Hematopoietic multipotent progenitor cell treated with erythropoietin and hydrocortisone succinate and interleukin-3 and kit ligand, for 6 days (in vitro differentiated cells): ENCODE data around the gene RIMS4.
"Not testable (repeated sequence)": the region's sequence is repeated elsewhere in the genome, so short reads cannot be mapped to it uniquely, and the experiment has no call there.

Experiments used
- DNase-seq: peaks from one replicate; pipeline ENCODE4 v3.0.0-alpha.2; 2015

The RIMS4 gene

GRCh38 chr20:44829688-44830087, 19.3 kb upstream of the RIMS4 start:
- no peak for DNase-seq

DNA sequence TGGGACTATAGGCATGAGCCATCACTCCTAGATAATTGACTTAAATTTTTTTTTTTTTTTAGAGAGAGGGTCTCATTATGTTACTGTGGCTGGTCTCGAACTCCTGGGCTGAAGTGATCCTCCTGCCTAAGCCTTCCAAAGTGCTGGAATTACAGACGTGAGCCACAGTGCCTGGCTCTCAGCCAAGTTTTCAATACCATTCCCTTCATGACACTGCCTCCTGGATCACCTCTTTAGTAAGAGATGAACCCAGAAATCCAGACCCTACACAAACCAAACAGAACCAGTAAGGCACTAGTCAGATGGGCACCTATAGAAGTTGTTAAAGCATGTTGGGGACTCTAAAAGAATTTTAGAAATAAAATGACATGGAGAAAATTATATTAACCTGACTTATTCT, 18.3 kb upstream of the RIMS4 start:
- no peak for DNase-seq

DNA sequence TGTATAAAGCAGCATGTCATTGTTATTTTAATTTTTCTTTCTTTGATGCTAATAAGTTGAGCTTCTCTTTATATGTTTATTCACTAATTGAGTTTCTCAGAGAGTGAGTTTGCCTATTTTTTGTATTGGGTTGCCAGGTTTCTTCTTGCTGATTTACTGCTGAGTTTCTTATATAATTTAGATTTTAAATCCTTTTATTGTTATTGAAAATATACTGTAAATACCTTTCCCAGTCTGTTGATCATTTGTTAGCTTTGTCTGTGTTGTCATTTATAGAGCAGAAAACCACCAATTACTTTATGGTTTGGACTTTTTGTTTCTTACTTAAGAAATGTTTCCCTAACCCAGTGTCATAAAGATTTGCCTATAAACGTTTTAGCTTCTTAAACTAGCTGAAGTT, 17.1 kb upstream of the RIMS4 start:
- no peak for DNase-seq

DNA sequence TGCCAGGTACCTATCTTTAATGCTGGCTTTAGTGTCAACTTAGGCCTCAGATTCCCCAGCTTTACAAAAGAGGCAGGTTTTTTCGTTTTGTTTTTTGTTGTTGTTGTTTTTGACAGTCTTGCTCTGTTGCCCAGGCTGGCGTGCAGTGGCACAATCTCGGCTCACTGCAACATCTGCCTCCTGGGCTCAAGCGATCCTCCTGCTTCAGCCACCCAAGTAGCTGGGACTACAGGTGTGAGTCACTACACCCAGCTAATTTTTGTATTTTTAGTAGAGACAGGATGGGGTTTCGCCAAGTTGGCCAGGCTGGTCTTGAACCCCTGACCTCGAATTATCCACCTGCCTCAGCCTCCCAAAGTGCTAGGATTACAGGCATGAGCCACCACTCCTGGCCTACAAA, 11.2 kb upstream of the RIMS4 start:
- not testable (repeated sequence) for DNase-seq

DNA sequence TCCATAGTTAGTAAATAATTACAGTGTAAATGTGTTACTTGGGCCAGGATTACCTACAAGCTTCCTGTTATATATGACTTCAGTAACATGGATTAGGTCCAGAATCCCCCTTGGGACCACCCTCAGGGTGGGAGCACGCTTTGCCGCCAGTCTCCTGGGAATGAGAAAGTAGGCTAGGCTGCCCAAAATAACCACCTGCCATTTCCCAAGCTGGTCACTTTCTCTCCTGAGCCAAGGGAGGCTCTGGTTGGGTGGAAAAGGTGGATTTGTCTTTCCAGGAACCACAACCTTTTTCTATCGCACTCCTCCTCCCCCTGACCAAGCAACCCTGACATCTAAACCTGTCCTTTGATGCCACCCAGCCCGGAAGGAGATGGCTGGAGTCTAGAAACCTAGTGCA, 9.6 kb upstream of the RIMS4 start:
- DNase-seq = no peak

GRCh38 chr20:44817143-44817910, 7.0 kb upstream of the RIMS4 start:
- DNase-seq = no peak

- no peak for DNase-seq
These were observed 4.6 kb upstream of the RIMS4 start for GRCh38 chr20:44814937-44815336.

GRCh38 chr20:44811150-44811685, 872 bp upstream of the RIMS4 start:
- no peak for DNase-seq

DNA sequence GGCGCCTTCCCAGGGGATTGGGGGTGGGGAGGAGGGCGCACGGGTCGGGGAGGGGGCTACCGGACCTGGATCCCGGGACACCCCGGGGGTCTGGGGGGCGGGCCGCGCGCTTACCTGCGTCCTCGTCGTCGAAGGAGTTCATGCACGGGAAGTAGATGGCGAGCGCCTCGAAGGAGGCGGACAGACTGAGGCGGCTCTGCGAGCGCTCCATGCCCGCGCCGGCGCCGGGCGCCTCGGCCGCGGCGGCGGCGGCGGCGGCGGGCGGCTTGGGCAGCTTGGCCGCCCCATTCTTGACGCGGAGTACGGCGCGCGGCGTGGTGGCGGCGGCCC, 320 bp downstream of the RIMS4 start:
- peak; percentile 18 for DNase-seq

DNA sequence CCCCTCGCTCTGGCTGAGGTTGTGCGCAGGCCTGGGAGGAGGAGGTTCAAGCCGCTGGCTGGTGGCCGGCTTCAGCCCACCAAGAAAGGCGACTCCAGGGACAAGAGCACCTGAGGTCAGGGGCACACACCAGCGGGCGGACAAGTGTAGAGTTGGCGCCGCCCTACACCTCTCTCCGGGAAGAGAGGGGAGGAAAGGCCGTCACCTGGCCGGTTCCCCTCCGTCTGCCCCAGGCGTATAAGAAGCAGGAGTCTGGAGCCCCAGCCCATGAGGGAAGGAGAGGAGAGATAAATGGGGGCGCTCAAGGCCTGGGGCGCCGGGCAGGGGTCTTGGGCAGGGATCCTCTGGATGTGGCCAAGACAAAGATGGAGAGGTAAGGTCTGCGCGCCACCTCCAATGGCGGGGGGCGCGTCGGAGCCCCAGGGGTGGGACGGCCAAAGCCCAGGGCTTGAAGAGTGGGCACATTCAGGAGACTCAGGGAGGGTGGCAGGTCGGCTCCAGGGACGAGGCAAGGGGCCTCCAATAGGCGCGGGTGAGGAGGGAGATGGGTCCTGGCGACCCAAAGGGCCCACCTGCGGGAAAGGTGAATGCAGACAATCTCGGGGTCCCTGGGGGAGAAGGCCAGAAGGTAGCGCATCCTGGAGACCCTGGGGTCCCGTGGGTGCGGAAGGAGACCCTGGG, 826 bp downstream of the RIMS4 start:
- DNase-seq = no peak

- DNase-seq = no peak
These were observed 2.7 kb downstream of the RIMS4 start for GRCh38 chr20:44807684-44808056.

GRCh38 chr20:44807051-44807683, 3.2 kb downstream of the RIMS4 start:
- no peak for DNase-seq

GRCh38 chr20:44805979-44806620, 4.2 kb downstream of the RIMS4 start:
- no peak for DNase-seq

GRCh38 chr20:44805335-44805978, 4.9 kb downstream of the RIMS4 start:
- no peak for DNase-seq

DNA sequence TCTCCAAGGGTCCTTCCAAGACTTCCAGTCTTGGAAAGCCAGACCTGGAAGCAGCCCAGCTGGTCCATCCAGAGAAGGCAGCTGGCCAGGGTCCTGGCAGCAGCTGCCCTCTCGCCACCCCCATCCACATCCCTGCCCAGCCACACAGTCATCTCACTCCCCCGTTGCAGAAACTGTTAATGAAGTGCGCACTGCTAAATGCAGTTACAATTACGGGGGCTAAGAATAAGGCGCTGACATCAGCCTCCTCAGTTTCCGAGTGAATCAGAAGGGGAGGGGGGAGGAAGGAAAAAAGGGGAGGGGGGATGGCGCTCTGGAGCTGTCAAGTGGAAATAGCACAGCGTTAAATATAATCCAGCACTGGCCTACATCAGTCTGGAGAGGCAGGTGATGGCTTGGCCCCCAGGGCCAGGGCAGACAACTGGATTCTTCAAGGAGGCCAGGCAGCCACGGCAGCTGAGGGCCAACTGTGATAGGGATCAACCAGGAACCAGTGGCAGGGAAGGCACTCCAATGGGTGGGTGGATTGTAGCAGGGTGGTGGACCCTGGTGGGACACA, 6.9 kb downstream of the RIMS4 start:
- DNase-seq = no peak

GRCh38 chr20:44802702-44803101, 7.6 kb downstream of the RIMS4 start:
- DNase-seq = no peak

DNA sequence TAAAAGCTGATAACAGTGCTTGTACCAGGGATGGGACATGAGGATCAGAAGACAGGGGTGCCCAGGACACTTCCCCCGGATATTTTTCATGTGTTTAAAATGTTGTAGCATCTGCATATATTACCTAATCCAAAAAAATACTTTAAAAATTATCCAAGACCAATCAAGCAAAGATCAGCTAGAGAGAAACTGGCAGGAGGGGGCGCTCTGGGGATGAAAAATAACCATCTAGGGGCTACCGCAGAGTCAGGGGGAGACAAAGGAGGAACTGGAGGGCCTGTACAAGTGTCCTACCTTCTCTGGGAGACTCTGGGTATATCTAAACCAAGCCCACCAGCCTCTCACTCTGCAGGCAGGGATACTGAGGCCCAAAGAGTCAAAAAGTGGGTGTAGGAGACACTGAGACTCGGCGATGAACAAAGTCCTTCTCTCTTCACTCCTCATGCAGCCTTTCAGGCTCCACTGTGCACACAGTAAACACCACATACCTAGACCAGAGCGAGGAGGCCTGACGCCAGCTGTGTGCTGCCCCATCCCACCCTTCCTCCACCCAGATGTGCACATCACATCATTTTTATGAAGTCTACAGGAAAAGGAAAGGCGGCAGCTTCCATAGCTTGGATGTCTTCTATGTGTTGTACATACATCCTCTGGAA, 9.8 kb downstream of the RIMS4 start:
- DNase-seq = peak; percentile 16

GRCh38 chr20:44799691-44800090, 10.7 kb downstream of the RIMS4 start:
- no peak for DNase-seq

DNA sequence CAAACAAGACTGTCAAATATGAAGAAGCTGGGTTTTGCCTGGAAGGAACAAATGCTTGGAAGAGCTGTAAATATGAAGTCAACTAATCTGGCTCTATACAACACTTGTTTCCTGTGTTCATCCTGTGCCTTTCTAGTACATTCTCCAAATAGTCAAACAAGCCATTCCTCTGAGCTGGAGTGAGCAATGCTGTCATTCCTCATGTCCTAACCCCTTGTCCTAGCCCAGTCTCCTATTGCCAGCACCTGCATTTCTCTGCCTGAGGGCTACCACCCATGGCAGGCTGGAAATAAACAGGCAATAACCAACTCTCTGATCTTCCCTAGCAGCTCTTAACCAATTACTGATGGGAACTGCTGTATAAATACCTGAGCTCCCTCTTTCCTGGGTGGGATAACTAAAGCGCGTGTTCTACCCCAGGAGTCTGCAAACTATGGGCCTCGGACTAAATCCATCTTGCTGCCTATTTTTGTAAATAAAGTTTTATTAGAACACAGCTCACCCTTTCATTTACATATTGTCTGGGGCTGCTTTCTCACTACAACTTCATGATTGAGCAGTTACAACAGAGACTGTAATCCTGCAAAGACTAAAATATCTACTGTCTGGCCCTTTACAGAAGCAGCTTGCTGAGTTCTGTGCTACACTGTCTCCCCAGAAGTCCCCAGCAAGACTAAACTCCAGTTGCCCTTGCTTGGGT, 13.4 kb downstream of the RIMS4 start:
- no peak for DNase-seq

DNA sequence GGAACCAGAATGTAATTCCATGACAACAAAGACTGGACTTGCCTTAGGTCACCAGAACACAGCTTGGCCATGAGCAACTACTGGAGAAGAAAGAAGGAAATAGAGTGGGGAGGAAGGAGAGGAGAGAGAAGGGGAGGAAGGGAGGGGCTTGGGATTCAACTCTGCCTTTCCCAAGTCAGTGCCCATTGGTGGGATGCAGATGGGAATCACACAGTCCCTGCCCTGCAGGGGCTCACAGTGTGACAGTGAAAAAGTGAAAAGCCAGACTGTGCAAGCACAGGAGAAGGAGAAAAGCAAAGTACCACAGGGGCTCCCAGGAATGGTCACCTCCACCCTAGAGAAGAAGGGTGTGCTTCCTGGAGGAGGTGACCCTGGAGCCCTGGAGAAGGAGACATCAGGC, 14.0 kb downstream of the RIMS4 start:
- DNase-seq = no peak

DNA sequence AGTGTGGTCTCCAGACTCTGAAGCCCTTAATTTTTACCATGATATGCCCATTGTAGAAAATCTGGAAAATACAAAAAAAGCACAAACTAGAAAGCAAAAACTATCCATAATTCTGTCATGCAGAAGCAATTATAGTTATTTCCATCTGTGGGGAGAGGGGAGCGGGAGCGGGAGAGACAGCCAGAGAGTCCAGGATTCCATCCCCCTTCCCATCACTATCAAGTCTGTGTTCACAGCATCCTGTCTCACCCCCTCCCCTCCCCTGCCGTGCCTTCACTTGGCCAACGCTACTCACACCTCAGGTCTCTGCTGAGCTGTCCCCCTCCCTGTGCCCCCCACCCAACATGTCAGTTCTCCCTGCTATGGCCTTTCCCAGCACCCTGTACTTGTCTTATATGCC, 14.5 kb downstream of the RIMS4 start:
- no peak for DNase-seq

DNA sequence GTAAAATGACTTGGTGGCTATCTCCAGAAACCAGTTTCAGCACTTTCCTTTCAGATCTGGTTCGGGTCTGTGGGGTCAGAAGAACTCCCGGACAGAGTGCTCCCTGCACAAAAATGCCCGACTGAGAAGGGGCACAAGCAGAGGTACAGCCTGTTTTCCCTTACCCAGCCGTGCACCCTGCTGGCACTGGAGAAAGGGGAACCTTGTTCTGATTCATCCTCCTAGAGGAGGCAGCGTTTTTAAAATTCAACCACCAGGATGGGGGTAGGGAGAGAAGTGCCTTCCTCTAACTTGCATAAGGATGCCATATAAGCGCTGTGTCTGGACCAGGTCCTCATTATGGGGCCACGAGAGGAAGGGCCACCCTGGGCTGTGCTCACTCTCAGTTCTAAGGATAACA, 17.6 kb downstream of the RIMS4 start:
- no peak for DNase-seq
